Measurements from ENCODE around the gene LRRC3. TPM values are rescaled to one million over a fixed set of nuclear protein-coding genes. Genes with fewer than 3 reads are reported as not detected.

LRRC3 gene
- total RNA-seq, 2 experiments from 2014 or later, result not detected

DNA sequence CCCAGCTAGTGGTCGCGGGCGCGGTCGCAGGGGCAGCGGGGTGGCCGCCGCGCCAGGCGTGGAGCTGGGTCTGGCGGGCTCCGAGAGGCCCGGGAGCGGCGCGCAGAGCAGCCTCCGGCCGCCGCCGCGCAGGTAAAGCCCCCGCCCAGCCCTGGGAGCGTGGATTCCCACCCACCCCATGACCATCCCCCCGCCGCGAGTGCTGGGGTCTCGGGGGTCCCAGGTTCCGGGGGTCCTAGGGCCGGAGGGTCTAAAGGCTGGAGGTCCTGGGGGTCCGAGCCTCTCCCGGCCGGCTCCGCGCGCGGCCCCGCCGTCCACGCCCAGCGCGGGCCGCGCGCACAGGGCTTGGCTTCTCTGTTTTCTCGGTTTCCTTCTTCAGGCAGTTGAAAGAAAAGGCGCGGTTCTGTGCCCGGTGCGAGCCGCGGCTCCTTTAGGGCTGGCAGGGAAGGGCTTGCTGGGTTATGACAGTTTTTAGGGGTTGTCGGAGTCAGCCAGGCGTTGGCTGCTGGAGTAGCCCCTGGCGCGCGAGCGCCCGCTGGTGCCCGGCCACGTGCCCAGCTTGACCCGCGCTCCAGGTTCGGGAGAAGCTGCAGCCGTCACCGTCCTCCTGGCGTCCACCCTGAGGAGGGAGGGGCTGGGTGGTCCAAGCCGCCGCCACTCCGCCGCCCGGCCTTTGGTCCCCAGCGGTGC, 359 bp downstream of the LRRC3 start:
- Histone ChIP-seq H3K27ac (ENCODE audit: low read depth, low read length, poor library complexity, severe bottlenecking) (no peak overlapping the region), H3K36me3 (ENCODE audit: insufficient read depth, low read length) (no peaks in the 10 kb centered on the region), H3K4me2 (ENCODE audit: low read length) (no peak overlapping the region), H4K20me1 (ENCODE audit: insufficient read depth, low read length) (no peaks in the 10 kb centered on the region), H3K4me1 (ENCODE audit: insufficient read depth, low read length, poor library complexity, severe bottlenecking) (no peaks in the 10 kb centered on the region), H3K9me3 (ENCODE audit: low read length) (no peaks in the 10 kb centered on the region), H3K79me2 (ENCODE audit: insufficient read depth, low read depth, low read length) (no peaks in the 10 kb centered on the region), H3K4me3 (ENCODE audit: low read depth, low read length, poor library complexity, severe bottlenecking) (no peak overlapping the region), H2AFZ (ENCODE audit: low read length) (no peak overlapping the region), H3K9me2 (ENCODE audit: insufficient read depth, low read length) (no peaks in the 10 kb centered on the region)
- ChIA-PET CTCF (ENCODE audit: unreplicated experiment) (no interaction called here), POLR2A (no interaction called here)
- intact Hi-C loops (cut with micrococcal nuclease; ENCODE audit: unreplicated experiment), result no loop called here
- TF ChIP-seq, protein P1, sequence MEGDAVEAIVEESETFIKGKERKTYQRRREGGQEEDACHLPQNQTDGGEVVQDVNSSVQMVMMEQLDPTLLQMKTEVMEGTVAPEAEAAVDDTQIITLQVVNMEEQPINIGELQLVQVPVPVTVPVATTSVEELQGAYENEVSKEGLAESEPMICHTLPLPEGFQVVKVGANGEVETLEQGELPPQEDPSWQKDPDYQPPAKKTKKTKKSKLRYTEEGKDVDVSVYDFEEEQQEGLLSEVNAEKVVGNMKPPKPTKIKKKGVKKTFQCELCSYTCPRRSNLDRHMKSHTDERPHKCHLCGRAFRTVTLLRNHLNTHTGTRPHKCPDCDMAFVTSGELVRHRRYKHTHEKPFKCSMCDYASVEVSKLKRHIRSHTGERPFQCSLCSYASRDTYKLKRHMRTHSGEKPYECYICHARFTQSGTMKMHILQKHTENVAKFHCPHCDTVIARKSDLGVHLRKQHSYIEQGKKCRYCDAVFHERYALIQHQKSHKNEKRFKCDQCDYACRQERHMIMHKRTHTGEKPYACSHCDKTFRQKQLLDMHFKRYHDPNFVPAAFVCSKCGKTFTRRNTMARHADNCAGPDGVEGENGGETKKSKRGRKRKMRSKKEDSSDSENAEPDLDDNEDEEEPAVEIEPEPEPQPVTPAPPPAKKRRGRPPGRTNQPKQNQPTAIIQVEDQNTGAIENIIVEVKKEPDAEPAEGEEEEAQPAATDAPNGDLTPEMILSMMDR (conservative IDR thresholded peaks at IDR 0.05; ENCODE audit: low read length), result no peak
- no peak for TF ChIP-seq EZH2phosphoT487 (IDR thresholded peaks at IDR 0.05; ENCODE audit: borderline replicate concordance, low read depth, low read length)
- BruUV-seq (replicated peaks), result no TSS peak
- DNase-seq (ENCODE audit: low spot score), result no peak

DNA sequence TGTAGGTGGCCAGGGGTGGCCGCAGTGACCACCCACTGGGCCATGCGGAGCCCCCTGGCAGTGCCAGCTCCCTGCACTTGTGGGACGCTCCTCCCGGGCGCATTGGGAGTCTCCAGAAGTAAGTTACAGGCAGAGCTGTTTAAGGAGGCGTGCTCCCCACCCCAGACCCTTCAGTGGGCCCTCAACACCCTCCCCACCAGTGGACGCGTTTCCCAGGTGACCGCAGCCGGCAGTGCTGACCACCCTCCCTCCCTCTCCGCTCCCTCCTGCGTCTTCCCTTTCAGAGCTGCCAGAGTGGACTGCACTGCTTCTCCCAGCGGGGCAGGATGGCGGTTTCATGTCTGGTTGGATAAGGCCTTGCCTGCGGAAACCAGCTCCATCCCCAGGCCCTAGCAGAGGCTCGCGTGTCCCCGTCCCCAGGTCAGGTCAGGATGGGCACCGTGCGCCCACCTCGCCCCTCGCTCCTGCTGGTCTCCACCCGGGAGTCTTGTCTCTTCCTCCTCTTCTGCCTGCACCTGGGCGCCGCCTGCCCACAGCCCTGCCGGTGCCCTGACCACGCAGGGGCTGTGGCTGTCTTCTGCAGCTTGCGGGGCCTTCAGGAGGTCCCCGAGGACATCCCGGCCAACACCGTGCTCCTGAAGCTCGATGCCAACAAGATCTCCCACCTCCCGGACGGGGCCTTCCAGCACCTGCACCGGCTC, 1.1 kb downstream of the LRRC3 start:
- ChIA-PET CTCF (ENCODE audit: unreplicated experiment) (no interaction called here), POLR2A (no interaction called here)
- no peaks in the 10 kb centered on the region for H3K9me3 ChIP-seq (ENCODE audit: low read length)
- H3K79me2 ChIP-seq (ENCODE audit: insufficient read depth, low read depth, low read length), result no peaks in the 10 kb centered on the region
- H3K4me3 ChIP-seq (ENCODE audit: low read depth, low read length, poor library complexity, severe bottlenecking), result no peak overlapping the region
- BruUV-seq (replicated peaks), result no TSS peak
- no peak for DNase-seq (ENCODE audit: low spot score)
- H3K36me3 ChIP-seq (ENCODE audit: insufficient read depth, low read length), result no peaks in the 10 kb centered on the region
- TF ChIP-seq, protein P1 (conservative IDR thresholded peaks at IDR 0.05; ENCODE audit: low read length), result no peak
- TF ChIP-seq EZH2phosphoT487 (IDR thresholded peaks at IDR 0.05; ENCODE audit: borderline replicate concordance, low read depth, low read length), result no peak
- H2AFZ ChIP-seq (ENCODE audit: low read length), result no peak overlapping the region
- no peak overlapping the region for H3K4me2 ChIP-seq (ENCODE audit: low read length)
- intact Hi-C loops (cut with micrococcal nuclease; ENCODE audit: unreplicated experiment), result no loop called here
- no peaks in the 10 kb centered on the region for H3K4me1 ChIP-seq (ENCODE audit: insufficient read depth, low read length, poor library complexity, severe bottlenecking)
- H4K20me1 ChIP-seq (ENCODE audit: insufficient read depth, low read length), result no peaks in the 10 kb centered on the region
- H3K9me2 ChIP-seq (ENCODE audit: insufficient read depth, low read length), result no peaks in the 10 kb centered on the region
- no peak overlapping the region for H3K27ac ChIP-seq (ENCODE audit: low read depth, low read length, poor library complexity, severe bottlenecking)
